K562 (cell line): ENCODE results near the gene ALOX12B. TPM values are rescaled to one million over a fixed set of nuclear protein-coding genes. Genes with fewer than 3 reads are reported as not detected.
A peak's percentile ranks its signal among the peaks of the same experiment; 100 is the strongest.

Experiments used
- RAD21 ChIP-seq, 2 experiments: fragments of 250-450 bp in 1 of 2; fragments of 450-650 bp in 1 of 2; sonication (Bioruptor Pico) in 1 of 2; formaldehyde crosslinking in 1 of 2; IDR thresholded peaks in 1 of 2; conservative IDR thresholded peaks in 1 of 2; 2 replicates each; pipeline versions ENCODE4 v1.4.0 to v1.8.0; 2020 to 2022; ENCODE audit warnings: mild to moderate bottlenecking in 2 of 2, moderate library complexity in 1 of 2
- SMC3 ChIP-seq: conservative IDR thresholded peaks from 2 replicates; pipeline ENCODE4 v1.6.1; 2011; ENCODE audit warnings: low read depth, low read length, improper control_type of control experiment; ENCODE audit not compliant: insufficient read depth
- STAG1 ChIP-seq: sonication (generic); formaldehyde crosslinking; IDR thresholded peaks from 2 replicates; pipeline ENCODE4 v1.5.0; 2020; ENCODE audit warnings: missing genetic modification reagents, borderline replicate concordance
- TAF9B ChIP-seq: fragments of 450-650 bp; IDR thresholded peaks from 2 replicates; pipeline ENCODE4 v1.6.1; 2018; ENCODE audit warnings: mild to moderate bottlenecking; ENCODE audit not compliant: partially characterized antibody
- polyA plus RNA-seq, 8 experiments: library from polyadenylated mRNA; depleted of rRNA in 4 of 8; stranded (reverse) in 5 of 8; unstranded in 3 of 8; fragments of >200 nt; fragmentation: Nextera tagmentation in 2 of 8; fragmentation: Illumina TruSeq in 1 of 8; extraction: Ambion mirVana in 2 of 8; extraction: Trizol in 1 of 8; gene quantifications; 2 replicates each; pipeline versions ENCODE4 v1.2.1 to v1.2.3, GENCODE V29; 2011 to 2014; ENCODE audit warnings: inconsistent platforms in 1 of 8, missing spikeins in 1 of 8
- total RNA-seq, 7 experiments: library from RNA; depleted of rRNA in 6 of 7; stranded (reverse); fragments of >200 nt in 6 of 7; fragmentation: Illumina TruSeq in 2 of 7; extraction: Trizol in 2 of 7; gene quantifications; 2 replicates each; pipeline versions ENCODE4 v1.2.1 to v1.2.3, GENCODE V29; 2011 to 2021; ENCODE audit warnings: low replicate concordance in 1 of 7
- TF ChIP-seq, protein P1 (sequence below): IDR thresholded peaks from 2 replicates; pipeline ENCODE4 v1.6.1; 2011; ENCODE audit warnings: borderline replicate concordance, low read depth, mild to moderate bottlenecking, moderate library complexity, low read length; ENCODE audit not compliant: insufficient read depth, poor library complexity, severe bottlenecking
- TF ChIP-seq, protein P2 (sequence below), 2 experiments: fragments of 450-650 bp; formaldehyde crosslinking in 1 of 2; IDR thresholded peaks; 2 replicates each; pipeline versions ENCODE4 v1.4.0 to v1.6.1; 2014 to 2020; ENCODE audit warnings: mild to moderate bottlenecking in 2 of 2, borderline replicate concordance in 1 of 2, low read depth in 1 of 2

Gene ALOX12B
- total and polyA plus RNA-seq, 9 of the 15 experiments (the other 6 are each of a cell fraction or from before 2014, with no cell fraction given) = not detected

DNA sequence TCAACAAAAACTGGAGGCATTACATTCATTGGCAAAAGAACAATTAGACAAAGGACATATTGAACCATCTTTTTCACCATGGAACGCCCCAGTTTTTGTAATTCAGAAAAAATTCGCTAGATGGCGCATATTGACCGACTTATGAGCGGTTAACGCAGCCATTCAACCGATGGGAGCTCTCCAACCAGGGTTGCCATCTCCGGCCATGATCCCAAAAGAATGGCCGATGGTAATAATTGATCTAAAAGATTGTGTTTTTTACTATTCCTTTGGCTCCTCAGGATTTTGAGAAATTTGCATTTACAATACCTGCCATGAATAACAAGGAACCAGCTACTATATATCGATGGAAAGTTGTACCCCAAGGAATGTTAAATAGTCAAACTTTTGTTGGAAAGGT is 27.2 kb downstream of the ALOX12B start (continued):
- TF ChIP-seq, protein P1, sequence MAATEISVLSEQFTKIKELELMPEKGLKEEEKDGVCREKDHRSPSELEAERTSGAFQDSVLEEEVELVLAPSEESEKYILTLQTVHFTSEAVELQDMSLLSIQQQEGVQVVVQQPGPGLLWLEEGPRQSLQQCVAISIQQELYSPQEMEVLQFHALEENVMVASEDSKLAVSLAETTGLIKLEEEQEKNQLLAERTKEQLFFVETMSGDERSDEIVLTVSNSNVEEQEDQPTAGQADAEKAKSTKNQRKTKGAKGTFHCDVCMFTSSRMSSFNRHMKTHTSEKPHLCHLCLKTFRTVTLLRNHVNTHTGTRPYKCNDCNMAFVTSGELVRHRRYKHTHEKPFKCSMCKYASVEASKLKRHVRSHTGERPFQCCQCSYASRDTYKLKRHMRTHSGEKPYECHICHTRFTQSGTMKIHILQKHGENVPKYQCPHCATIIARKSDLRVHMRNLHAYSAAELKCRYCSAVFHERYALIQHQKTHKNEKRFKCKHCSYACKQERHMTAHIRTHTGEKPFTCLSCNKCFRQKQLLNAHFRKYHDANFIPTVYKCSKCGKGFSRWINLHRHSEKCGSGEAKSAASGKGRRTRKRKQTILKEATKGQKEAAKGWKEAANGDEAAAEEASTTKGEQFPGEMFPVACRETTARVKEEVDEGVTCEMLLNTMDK = no peak
- no peak for TF ChIP-seq TAF9B
- TF ChIP-seq STAG1 = peak; percentile 18; the same call in 1 of the 2 replicates
- TF ChIP-seq, protein P2, sequence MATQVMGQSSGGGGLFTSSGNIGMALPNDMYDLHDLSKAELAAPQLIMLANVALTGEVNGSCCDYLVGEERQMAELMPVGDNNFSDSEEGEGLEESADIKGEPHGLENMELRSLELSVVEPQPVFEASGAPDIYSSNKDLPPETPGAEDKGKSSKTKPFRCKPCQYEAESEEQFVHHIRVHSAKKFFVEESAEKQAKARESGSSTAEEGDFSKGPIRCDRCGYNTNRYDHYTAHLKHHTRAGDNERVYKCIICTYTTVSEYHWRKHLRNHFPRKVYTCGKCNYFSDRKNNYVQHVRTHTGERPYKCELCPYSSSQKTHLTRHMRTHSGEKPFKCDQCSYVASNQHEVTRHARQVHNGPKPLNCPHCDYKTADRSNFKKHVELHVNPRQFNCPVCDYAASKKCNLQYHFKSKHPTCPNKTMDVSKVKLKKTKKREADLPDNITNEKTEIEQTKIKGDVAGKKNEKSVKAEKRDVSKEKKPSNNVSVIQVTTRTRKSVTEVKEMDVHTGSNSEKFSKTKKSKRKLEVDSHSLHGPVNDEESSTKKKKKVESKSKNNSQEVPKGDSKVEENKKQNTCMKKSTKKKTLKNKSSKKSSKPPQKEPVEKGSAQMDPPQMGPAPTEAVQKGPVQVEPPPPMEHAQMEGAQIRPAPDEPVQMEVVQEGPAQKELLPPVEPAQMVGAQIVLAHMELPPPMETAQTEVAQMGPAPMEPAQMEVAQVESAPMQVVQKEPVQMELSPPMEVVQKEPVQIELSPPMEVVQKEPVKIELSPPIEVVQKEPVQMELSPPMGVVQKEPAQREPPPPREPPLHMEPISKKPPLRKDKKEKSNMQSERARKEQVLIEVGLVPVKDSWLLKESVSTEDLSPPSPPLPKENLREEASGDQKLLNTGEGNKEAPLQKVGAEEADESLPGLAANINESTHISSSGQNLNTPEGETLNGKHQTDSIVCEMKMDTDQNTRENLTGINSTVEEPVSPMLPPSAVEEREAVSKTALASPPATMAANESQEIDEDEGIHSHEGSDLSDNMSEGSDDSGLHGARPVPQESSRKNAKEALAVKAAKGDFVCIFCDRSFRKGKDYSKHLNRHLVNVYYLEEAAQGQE (IDR thresholded peaks at IDR 0.05; ENCODE audit: borderline replicate concordance) = peak; percentile 48
- TF ChIP-seq, protein P2 (CRISPR knock-in tag; IDR thresholded peaks at IDR 0.05; ENCODE audit: low read depth) = no peak
- TF ChIP-seq RAD21 (CRISPR knock-in tag; conservative IDR thresholded peaks at IDR 0.05 in 1 of 2, IDR thresholded peaks at IDR 0.05 in 1 of 2) = peak; percentile 68 to 76
- 0 out of 2 replicates have a peak, but pooled peaks have one; percentile 28 for TF ChIP-seq SMC3
